NCI-H2227 (cell line): ENCODE results near the gene MAN1B1.

Source experiments
- DNase-seq: peaks from one replicate; lab custom pipeline; 2025; ENCODE audit not compliant: unreplicated experiment; lab: John Stamatoyannopoulos, UW

Gene MAN1B1

GRCh38 chr9:137068539-137069507 lies 18.0 kb upstream of the MAN1B1 start:
- no peak for DNase-seq

GRCh38 chr9:137069508-137070091 lies 17.2 kb upstream of the MAN1B1 start:
- DNase-seq: peak; percentile 21

GRCh38 chr9:137070201-137070905 lies 16.4 kb upstream of the MAN1B1 start, which contains the start of gene SAPCD2:
SAPCD2 (minus strand) TSS chr9:137070557; CDS start chr9:137070460, 97 bp downstream.
- peak; percentile 87 for DNase-seq

GRCh38 chr9:137070906-137071275 lies 15.9 kb upstream of the MAN1B1 start:
- peak; percentile 51 for DNase-seq

GRCh38 chr9:137071282-137071681 lies 15.5 kb upstream of the MAN1B1 start:
- DNase-seq: no peak

- no peak for DNase-seq
Observed at GRCh38 chr9:137073992-137074399, 12.8 kb upstream of the MAN1B1 start.

GRCh38 chr9:137074657-137075274 lies 12.0 kb upstream of the MAN1B1 start:
- no peak for DNase-seq

- DNase-seq: no peak
Observed at GRCh38 chr9:137075275-137075775, 11.5 kb upstream of the MAN1B1 start.

- DNase-seq: no peak
Observed at GRCh38 chr9:137076636-137077009, 10.2 kb upstream of the MAN1B1 start.

- peak; percentile 53 for DNase-seq
Observed at GRCh38 chr9:137077010-137077747, 9.6 kb upstream of the MAN1B1 start, which contains the start of gene UAP1L1. UAP1L1 (plus strand) TSS chr9:137077517; CDS start chr9:137077533, 16 bp downstream.

GRCh38 chr9:137077758-137078693 lies 8.8 kb upstream of the MAN1B1 start:
- no peak for DNase-seq

GRCh38 chr9:137078701-137079400 lies 7.9 kb upstream of the MAN1B1 start:
- no peak for DNase-seq

GRCh38 chr9:137079401-137079787 lies 7.4 kb upstream of the MAN1B1 start:
- DNase-seq: no peak

- DNase-seq: no peak
Observed at GRCh38 chr9:137080260-137081122, 6.3 kb upstream of the MAN1B1 start.

- no peak for DNase-seq
Observed at GRCh38 chr9:137082222-137082924, 4.4 kb upstream of the MAN1B1 start.

GRCh38 chr9:137082925-137083290 lies 3.9 kb upstream of the MAN1B1 start:
- DNase-seq: no peak

GRCh38 chr9:137083394-137084004 lies 3.3 kb upstream of the MAN1B1 start:
- DNase-seq: no peak
